Stimulated activated naive B cell treated with anti-CD40 and anti-IgM and Interleukin-4, amounts not matched to agents 10 μg/mL and 1 μg/mL and 100 μg/mL, for 72 hours (primary cell): ENCODE measurements around the gene TMEM40.
"Not testable (repeated sequence)": the region's sequence is repeated elsewhere in the genome, so short reads cannot be mapped to it uniquely, and the experiment has no call there.

Experiments
- ATAC-seq, 2 donors: fragments of 150-1000 bp; cut with Tn5 transposase; replicated peaks; 2 replicates each; pipeline ENCODE4 v1.10.0; 2021; ENCODE audit warnings: moderate library complexity in 1 of 2
- DNase-seq: peaks from one replicate; pipeline ENCODE4 v3.0.0; 2021
- H3K27ac Mint-ChIP-seq: one replicate; pipeline ENCODE4 v1.8.0; 2022; ENCODE audit warnings: mild to moderate bottlenecking, mixed read lengths
- H3K27me3 Mint-ChIP-seq, 2 donors: one replicate each; pipeline ENCODE4 v1.8.0; 2022; ENCODE audit warnings: mixed read lengths in 2 of 2
- H3K36me3 Mint-ChIP-seq, 2 donors: one replicate each; pipeline ENCODE4 v1.8.0; 2022; ENCODE audit warnings: mixed read lengths in 2 of 2, mild to moderate bottlenecking in 1 of 2
- H3K4me1 Mint-ChIP-seq, 2 donors: one replicate each; pipeline ENCODE4 v1.8.0; 2022; ENCODE audit warnings: mixed read lengths in 2 of 2, mild to moderate bottlenecking in 1 of 2
- H3K4me3 Mint-ChIP-seq, 2 donors: one replicate each; pipeline ENCODE4 v1.8.0; 2022; ENCODE audit warnings: mild to moderate bottlenecking in 2 of 2, mixed read lengths in 2 of 2, moderate library complexity in 1 of 2
- H3K9me3 Mint-ChIP-seq, 2 donors: one replicate each; pipeline ENCODE4 v1.8.0; 2022; ENCODE audit warnings: mixed read lengths in 2 of 2, mild to moderate bottlenecking in 1 of 2

Gene TMEM40

DNA sequence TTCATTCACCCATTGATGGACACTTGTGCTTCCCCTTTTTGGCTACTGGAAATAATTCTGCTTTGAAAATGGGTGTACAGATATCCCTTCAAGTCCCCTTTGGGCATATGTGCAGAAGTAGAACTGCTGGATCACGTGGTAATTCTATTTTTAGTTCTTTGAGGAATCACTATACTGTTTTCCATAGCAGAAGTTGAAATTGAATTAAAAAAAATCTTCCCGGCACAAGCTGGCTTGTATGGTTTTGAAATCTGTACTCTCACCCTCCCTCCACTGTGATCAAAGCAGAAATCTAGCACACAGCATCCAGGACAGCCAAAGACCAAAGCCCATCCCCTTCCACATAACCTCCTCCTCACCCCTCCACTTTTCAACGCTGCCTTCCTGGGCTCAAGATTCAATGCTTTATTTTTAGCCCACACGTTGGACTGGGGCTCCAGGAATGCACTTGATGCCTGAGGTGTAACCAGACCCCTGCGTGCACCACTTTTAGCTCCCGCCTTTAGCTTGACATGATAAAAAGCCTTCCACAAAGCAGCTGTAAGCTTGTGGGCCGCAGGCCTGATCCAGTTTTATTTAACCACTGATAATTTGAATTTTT is 29.9 kb downstream of the TMEM40 start:
- peaks cover 13 to 14% of the 10 kb centered on the region in 2 donors for H3K27me3 Mint-ChIP-seq
- ATAC-seq (no peak), DNase-seq (no peak)
- H3K9me3 Mint-ChIP-seq: no peaks in the 10 kb centered on the region
- no peaks in the 10 kb centered on the region for H3K36me3 Mint-ChIP-seq
- peaks cover 5 to 11% of the 10 kb centered on the region in 2 donors for H3K4me1 Mint-ChIP-seq
- H3K4me3 Mint-ChIP-seq: no peak overlapping the region
- no peak overlapping the region for H3K27ac Mint-ChIP-seq

DNA sequence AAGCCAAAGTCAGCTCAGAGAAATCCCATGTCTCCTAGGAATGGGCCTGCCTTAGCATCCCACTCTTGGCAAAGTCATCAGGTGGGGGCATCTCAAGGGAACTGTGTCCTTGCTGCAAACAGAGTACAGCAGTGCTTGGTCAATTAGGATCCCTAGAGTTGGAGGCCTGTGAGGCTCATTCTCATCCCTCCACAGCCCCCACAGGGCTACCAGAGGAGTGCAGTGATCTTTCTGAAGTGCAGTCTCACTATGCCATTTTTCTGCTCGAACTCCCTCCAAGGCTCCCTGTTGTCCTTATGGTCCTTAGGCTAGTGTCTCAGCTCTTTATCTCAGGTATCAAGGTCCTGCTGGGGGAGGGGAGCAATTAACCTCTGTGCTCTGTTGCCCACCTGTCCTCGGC is 31.1 kb downstream of the TMEM40 start:
- H3K4me1 Mint-ChIP-seq: peaks cover 5 to 11% of the 10 kb centered on the region in 2 donors
- H3K9me3 Mint-ChIP-seq: no peaks in the 10 kb centered on the region
- ATAC-seq (no peak), DNase-seq (no peak)
- no peak overlapping the region for H3K4me3 Mint-ChIP-seq
- no peak overlapping the region for H3K27ac Mint-ChIP-seq
- H3K27me3 Mint-ChIP-seq: peaks cover 10 to 13% of the 10 kb centered on the region in 2 donors
- H3K36me3 Mint-ChIP-seq: no peaks in the 10 kb centered on the region

DNA sequence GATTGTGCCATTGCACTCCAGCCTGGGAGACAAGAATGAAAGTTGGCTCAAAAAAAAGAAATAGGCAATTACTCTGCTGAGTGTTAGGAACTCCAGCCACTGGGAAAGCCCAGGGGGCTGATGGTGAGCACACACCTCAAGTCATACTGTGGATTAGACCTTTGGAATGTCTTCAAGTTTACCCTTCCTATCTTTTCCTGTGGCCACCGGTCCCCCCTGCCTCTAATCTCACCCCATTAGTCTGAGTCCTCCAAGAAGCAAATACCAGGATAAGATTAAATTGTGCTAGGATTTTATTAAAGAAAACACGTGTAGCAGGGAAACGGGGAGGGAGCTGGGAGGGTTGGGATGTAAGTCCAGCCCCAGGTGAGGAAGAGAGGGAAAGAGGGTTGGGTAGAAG is 31.6 kb downstream of the TMEM40 start:
- no peak overlapping the region for H3K4me3 Mint-ChIP-seq
- ATAC-seq (no peak), DNase-seq (no peak)
- H3K9me3 Mint-ChIP-seq: no peaks in the 10 kb centered on the region
- H3K27ac Mint-ChIP-seq: no peak overlapping the region
- peaks cover 8 to 10% of the 10 kb centered on the region in 2 donors for H3K27me3 Mint-ChIP-seq
- peaks cover 5 to 11% of the 10 kb centered on the region in 2 donors for H3K4me1 Mint-ChIP-seq
- no peaks in the 10 kb centered on the region for H3K36me3 Mint-ChIP-seq

DNA sequence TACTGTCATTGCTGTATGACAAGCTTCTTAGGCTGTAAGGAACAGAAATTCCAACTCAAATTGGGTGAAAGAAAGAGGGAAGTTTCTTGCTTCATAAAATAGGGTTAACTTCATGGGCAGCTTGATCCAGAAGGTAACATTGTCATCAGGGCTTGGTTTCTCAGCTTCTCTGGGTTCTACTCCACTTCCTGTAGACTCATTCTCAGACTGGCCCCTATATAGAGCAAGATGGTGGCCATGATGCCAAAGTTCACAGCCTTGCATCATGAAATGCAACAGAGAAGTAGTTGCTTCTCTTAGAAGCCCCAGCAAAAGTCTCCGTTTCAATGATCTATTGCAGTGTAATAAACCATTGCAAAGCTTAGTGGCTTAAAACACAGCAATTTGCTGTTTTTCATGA is 33.6 kb downstream of the TMEM40 start:
- H3K27ac Mint-ChIP-seq: no peak overlapping the region
- no peaks in the 10 kb centered on the region for H3K9me3 Mint-ChIP-seq
- ATAC-seq: no peak
- peaks cover 6 to 11% of the 10 kb centered on the region in 2 donors for H3K27me3 Mint-ChIP-seq
- no peaks in the 10 kb centered on the region for H3K36me3 Mint-ChIP-seq
- H3K4me1 Mint-ChIP-seq: peaks cover 6 to 10% of the 10 kb centered on the region in 2 donors
- no peak overlapping the region for H3K4me3 Mint-ChIP-seq
- no peak for DNase-seq

DNA sequence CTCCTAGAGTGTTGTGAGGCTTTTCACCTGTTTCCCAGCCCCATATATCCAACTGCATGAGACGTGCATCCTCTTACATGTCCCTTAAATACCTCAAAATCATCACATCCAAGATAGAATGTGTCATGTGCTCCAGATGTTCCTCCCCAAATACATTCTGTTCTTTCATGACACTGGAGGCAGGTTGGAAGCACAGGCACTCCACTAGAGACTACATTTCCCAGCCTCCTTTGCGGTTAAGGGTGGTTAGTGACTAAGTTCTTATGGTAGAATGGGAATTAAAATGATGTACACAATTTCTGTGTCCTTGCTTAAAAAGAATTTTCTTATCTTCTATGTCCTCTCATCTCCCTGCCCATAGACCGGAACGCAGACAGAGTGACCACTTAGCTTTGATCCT is 34.3 kb downstream of the TMEM40 start:
- H3K27ac Mint-ChIP-seq: no peak overlapping the region
- no peak for DNase-seq

DNA sequence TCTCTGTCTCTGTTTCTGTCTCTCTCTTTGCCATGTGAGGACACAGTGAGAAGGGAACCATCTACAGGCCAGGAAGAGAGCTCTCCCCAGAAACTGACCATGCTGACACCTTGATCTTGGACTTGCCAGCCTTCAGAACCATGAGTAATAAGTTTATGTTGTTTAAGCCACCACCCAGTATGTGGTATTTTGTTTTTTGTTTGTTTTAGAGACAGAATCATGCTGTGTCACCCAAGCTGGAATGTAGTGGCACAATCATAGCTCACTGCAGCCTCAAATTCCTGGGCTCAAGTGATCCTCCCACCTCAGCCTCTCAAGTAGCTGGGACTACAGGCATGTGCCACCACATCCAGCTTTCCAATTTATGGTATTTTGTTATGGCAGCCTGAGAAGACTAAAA is 35.7 kb downstream of the TMEM40 start:
- DNase-seq, ATAC-seq, H3K4me3 Mint-ChIP-seq, H3K27ac Mint-ChIP-seq, H3K36me3 Mint-ChIP-seq, H3K9me3 Mint-ChIP-seq: not testable (repeated sequence)
- Mint-ChIP-seq H3K27me3 (peaks cover 10 to 11% of the 10 kb centered on the region in 2 donors), H3K4me1 (peaks cover 10 to 16% of the 10 kb centered on the region in 2 donors)

More for the DNA sequence above, 34.3 kb downstream of the TMEM40 start:
- Mint-ChIP-seq H3K36me3 (no peaks in the 10 kb centered on the region), H3K4me1 (peaks cover 10% of the 10 kb centered on the region in 2 donors), H3K9me3 (no peaks in the 10 kb centered on the region), H3K27me3 (peaks cover 6 to 11% of the 10 kb centered on the region in 2 donors), H3K4me3 (no peak overlapping the region)
- no peak for ATAC-seq

DNA sequence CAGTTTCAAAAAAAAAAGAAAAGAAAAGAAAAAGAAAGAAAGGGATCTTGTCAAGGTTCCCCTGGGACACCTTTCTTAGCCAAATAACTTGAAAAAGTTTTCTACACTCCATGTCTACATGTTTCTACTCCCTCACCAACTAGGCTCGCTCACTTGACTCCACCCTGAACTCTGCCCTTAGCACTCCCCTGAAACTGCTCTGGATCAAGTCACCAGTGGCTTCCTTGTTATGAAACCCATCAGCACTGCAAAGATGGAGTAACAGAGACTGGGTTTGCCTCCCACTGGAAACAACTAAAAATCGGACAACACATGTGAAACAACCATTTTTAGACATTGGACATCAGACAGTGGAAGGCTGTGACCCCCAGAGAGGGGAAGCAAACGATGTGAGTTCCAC is 36.8 kb downstream of the TMEM40 start:
- Mint-ChIP-seq H3K4me1 (peaks cover 10 to 16% of the 10 kb centered on the region in 2 donors), H3K9me3 (no peaks in the 10 kb centered on the region), H3K27ac (no peak overlapping the region), H3K36me3 (no peaks in the 10 kb centered on the region), H3K27me3 (peaks cover 10 to 11% of the 10 kb centered on the region in 2 donors), H3K4me3 (no peak overlapping the region)
- DNase-seq (no peak), ATAC-seq (no peak)

DNA sequence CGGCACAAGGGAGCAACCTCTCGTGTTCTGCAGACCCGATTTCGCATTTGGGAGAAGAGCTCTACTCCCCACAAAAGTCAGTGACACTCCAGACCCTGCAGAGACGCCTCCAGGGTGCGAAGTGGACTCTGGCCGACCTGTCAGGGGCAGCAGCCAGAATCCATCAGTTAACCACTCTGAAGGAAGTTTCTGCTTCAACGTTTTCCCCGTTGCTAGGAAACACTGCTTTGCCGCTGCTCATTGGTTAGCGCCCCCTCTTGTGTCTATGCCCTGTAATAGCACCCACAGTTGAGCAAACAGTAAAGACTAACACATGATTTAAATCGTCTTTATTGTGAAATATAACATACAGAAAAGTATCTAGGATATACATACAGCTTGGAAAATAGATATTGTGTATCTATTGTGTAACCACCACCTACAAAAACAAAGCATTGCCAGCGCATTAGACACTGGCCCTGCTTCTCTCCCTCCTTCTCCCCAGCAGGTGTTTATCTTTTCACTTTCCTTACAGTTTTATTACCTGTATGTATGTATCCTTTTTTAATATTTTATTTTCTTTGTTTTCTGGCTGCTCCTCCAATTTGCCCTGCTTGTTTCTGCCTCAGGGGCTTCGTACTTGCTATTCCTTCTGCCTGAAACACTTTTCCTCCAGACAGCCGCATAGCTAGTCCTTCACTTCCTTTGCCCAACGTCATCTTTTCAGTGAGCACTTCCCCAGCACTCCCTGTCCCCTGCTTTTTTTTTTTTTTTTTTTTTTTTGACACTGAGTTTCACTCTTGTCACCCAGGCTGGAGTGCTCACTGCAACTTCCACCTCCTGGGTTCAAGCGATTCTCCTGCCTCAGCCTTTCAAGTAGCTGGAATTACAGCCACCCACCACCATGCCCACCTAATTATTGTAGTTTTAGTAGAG is 38.8 kb downstream of the TMEM40 start:
- peak overlapping the region; percentile 71 to 81 for H3K4me3 Mint-ChIP-seq
- H3K36me3 Mint-ChIP-seq: no peaks in the 10 kb centered on the region
- peak overlapping the region; percentile 57 for H3K27ac Mint-ChIP-seq
- H3K4me1 Mint-ChIP-seq: peaks cover 10 to 16% of the 10 kb centered on the region in 2 donors
- ATAC-seq (peak; percentile 79 to 90), DNase-seq (peak; percentile 53)
- no peaks in the 10 kb centered on the region for H3K9me3 Mint-ChIP-seq
- H3K27me3 Mint-ChIP-seq: peaks cover 10 to 11% of the 10 kb centered on the region in 2 donors

DNA sequence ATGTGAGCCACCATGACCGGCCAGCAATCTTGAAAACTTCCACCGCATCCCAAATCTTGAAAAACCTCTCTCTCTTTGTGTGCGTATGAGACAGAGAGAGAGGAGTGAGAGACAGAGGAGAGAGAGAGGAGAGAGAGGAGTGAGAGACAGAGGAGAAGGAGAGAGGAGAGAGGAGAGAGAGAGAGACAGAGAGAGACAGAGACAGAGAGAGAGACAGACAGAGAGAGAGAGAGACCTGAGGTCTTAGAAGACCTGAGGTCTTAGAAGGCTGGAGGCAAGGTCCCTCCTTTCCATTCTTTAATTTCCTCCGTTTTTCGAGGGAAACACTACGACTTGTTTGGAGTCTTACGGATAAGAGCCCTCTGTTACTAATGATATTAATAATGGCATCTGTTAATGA is 39.5 kb downstream of the TMEM40 start:
- peaks cover 7 to 9% of the 10 kb centered on the region in 2 donors for H3K27me3 Mint-ChIP-seq
- peak overlapping the region; percentile 26 to 81 for H3K4me3 Mint-ChIP-seq
- H3K27ac Mint-ChIP-seq: peak overlapping the region; percentile 57
- ATAC-seq: no peak
- H3K36me3 Mint-ChIP-seq: no peaks in the 10 kb centered on the region
- no peak for DNase-seq
- no peaks in the 10 kb centered on the region for H3K9me3 Mint-ChIP-seq
- peaks cover 9 to 16% of the 10 kb centered on the region in 2 donors for H3K4me1 Mint-ChIP-seq

DNA sequence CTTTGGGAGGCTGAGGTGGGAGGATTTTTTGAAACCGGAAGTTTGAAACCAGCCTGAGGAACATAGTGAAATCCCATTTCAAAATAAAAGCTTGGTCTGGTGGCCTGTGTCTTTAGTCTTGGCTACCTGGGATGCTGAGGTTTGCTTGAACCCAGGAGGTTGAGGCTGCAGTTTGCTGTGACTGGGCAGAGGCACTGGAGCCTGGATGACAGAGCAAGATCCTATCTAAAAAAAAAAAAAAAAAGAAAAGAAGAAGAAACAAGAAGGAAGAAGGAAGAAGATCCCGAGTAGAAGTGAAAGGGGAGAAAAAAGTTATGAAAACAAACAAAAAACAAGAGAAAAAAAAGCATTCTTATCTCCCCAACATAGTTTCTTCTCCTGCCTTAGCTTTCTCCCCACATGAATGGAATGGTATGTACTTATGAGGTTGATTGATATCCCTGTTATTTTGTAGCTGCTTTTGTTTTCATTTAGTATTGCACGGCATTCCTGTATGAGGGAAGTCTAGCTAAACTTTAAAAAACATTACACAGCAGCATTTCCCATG is 42.4 kb downstream of the TMEM40 start:
- ATAC-seq (no peak), DNase-seq (no peak)
- no peak overlapping the region for H3K4me3 Mint-ChIP-seq
- peaks cover 8 to 16% of the 10 kb centered on the region in 2 donors for H3K4me1 Mint-ChIP-seq
- no peaks in the 10 kb centered on the region for H3K36me3 Mint-ChIP-seq
- H3K27ac Mint-ChIP-seq: no peak overlapping the region
- H3K27me3 Mint-ChIP-seq: peaks cover 0 to 4% of the 10 kb centered on the region in 2 donors
- no peaks in the 10 kb centered on the region for H3K9me3 Mint-ChIP-seq

DNA sequence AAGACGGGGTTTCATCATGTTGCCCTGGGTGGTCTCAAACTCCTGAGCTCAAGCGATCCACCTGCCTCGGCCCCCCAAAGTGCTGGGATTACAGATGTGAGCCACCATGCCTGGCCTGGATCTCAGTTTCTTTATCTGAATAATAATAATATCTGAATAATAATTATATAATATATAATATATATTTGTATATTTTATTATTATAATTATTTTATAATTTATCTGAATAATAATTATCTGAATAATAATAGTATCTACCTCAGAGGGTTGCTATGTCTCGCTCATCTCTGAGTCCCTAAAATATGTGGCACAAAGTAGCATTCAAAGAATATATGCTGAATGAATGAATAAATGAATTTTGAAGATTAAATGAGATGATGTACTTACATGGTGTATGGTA is 44.8 kb downstream of the TMEM40 start:
- Mint-ChIP-seq H3K36me3 (no peaks in the 10 kb centered on the region), H3K27ac (no peak overlapping the region), H3K9me3 (no peaks in the 10 kb centered on the region), H3K27me3 (peaks cover 0 to under 1% of the 10 kb centered on the region in 2 donors), H3K4me1 (peaks cover 0 to under 1% of the 10 kb centered on the region in 2 donors), H3K4me3 (no peak overlapping the region)
- DNase-seq: no peak
- no peak for ATAC-seq

DNA sequence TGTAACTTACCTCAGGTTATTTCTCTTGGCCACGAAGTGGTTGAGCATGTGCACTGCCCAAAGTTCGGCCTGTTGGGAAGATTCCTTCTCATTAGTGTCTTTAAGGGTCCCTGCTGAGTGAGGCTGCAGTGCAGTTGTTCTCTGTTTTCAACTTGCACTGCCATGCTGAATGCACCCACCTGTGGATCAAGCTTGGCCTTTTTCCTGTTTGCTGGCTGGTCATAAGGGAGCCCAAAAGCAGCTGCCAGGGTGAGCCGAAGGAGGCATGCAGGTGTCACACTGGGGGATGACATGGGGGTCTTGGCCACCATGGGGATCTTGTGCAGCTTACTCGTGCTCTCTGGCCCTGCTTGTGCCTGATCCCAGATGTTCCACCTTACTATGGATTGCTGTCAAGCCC is 49.0 kb downstream of the TMEM40 start:
- H3K4me1 Mint-ChIP-seq: no peaks in the 10 kb centered on the region
- peaks cover 8 to 14% of the 10 kb centered on the region in 2 donors for H3K27me3 Mint-ChIP-seq
- peaks cover 0 to 1% of the 10 kb centered on the region in 2 donors for H3K9me3 Mint-ChIP-seq
- H3K27ac Mint-ChIP-seq: no peak overlapping the region
- H3K36me3 Mint-ChIP-seq: no peaks in the 10 kb centered on the region
- DNase-seq (no peak), ATAC-seq (no peak)
- no peak overlapping the region for H3K4me3 Mint-ChIP-seq

DNA sequence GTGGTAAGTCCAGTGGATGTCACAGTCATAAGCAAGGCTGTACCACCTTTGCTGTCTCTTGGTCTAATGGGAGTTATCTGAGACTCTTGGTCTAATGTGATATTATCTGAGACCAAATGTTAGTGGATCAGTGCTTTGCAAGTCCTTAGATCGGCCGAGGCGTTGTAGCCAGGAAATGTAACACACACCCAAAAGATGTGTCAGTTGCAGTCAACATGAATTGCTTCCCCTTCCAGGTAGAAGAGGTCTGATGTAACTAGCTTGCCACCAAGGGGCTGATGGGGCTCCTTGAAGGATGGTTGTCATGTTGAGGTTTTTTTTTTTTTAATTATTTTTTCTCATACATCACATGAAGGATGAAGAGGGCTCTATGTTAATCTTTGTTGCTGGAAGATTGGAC is 49.7 kb downstream of the TMEM40 start:
- Mint-ChIP-seq H3K27ac (no peak overlapping the region), H3K4me3 (no peak overlapping the region), H3K9me3 (peaks cover 0 to 1% of the 10 kb centered on the region in 2 donors), H3K4me1 (no peaks in the 10 kb centered on the region), H3K36me3 (no peaks in the 10 kb centered on the region), H3K27me3 (peaks cover 11 to 17% of the 10 kb centered on the region in 2 donors)
- ATAC-seq: no peak
- no peak for DNase-seq

DNA sequence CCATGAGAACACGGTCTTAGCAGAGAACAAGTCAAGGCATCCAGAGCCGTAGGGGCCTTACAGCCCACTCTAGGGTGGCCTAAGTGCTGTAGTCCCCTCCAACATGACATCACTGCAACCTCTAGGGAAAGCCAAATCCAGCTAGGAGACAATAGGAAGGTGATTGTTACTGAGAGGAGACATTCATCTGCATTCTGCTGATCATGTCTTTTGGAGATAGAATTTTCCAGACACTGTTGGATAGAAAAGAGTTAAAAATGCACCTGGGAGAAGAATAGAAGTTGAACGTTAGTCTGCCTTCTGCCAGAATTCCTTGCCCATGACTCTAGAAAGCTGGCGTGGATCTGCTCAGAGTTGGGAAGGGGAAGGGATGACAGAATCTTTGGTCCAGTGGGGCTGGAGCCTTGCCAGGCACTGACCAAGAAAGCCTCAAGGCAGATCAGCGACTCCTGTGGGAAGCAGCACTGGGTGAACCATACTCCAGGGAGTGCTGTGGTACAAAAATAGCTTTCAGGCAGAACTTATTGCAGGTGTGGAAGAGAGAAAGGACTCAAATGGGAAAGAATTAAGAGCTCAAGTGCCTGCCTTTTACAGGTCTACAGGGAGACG is 50.4 kb downstream of the TMEM40 start:
- no peaks in the 10 kb centered on the region for H3K4me1 Mint-ChIP-seq
- H3K27me3 Mint-ChIP-seq: peaks cover 16 to 20% of the 10 kb centered on the region in 2 donors
- peaks cover 0 to 1% of the 10 kb centered on the region in 2 donors for H3K9me3 Mint-ChIP-seq
- DNase-seq (no peak), ATAC-seq (no peak)
- H3K36me3 Mint-ChIP-seq: no peaks in the 10 kb centered on the region
- no peak overlapping the region for H3K4me3 Mint-ChIP-seq
- no peak overlapping the region for H3K27ac Mint-ChIP-seq
